ENCODE measurements around the gene SLC22A23.
"Not testable (repeated sequence)": the region's sequence is repeated elsewhere in the genome, so short reads cannot be mapped to it uniquely, and the experiment has no call there.

Gene SLC22A23

DNA sequence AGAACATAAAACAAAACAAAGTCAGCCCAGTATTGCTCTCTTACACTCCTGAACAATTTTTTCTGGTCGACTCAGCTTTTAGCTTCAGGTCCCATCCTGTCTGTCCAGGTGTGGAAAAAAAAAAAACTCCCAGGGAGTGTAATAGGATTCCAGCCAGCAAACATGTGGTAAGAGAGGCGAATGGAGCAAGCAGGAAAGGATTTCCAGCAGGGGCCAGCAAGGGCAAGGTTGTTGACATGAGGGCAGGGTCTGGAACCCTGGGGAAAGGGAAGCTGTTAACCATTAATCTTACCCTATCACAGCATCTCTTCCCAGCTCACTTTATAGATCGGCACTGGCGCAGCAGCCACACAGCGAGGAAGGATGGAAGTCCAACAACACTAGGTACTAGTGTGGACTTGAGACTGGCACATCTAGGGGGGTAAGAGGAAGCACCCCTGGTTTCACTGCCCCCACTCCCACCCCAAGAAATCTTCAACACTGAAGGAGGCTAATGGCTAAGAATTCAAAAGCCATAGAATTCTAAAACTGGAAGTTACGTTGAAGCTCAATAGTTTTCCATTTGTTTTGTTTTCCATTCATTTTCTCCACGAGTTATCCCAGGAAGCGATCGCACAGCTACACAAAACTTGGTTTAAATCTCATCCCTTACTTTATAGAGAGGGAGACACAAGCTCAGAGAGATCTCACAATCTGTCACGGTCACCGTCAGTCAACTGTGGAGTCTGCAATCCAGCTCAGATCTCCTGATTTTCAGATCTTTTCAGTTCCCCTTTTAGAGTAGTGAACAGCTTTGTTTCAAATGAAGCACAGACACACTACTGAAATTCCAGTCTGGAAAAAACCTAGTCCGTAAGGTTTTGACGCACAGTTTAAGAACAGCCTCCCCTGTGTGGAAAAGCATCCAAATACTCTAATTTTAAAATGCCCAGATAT lies 53.3 kb downstream of the SLC22A23 start:
- DNase-seq, result no peak

DNA sequence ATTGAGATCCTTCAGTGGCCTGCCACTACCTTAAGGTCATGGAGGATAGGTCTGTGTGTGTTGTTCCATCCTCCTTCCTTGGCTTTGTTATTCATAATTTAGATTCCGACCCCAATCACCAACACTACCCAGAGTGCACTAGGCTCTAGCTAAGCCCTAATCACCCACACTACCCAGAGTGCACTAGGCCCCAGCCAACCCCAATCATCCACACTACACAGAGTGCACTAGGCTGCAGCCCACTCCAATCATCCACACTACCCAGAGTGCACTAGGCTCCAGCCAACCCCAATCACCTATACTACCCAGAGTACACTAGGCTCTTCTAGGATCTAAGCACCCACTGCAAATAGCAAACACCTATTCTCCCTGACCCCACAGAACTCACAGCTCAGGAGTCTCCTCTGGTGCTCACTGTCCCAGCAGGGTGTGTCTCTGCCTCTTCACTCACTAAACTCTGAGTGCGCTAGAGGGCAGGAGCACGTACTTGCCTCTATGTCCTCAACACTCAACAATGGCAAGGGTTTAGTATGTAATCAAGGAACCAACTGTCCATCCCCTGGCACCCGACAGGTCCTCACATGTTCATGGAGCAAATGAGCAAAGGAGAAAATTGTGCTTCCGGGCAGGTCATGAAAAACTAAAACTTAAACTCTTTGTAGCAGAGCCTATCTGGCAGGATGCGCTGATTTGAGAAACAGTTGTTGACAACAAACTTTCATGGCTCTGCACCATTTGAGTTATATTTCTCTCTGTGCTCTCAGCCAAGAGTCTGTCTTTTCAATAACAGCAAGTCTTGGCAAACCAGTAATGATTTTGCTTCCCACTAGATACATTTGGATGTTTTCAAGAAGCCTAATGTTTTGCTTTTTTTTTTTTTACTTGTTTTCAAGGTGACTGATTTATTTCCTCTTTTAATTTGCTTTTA lies 54.3 kb downstream of the SLC22A23 start:
- no peak for DNase-seq

DNA sequence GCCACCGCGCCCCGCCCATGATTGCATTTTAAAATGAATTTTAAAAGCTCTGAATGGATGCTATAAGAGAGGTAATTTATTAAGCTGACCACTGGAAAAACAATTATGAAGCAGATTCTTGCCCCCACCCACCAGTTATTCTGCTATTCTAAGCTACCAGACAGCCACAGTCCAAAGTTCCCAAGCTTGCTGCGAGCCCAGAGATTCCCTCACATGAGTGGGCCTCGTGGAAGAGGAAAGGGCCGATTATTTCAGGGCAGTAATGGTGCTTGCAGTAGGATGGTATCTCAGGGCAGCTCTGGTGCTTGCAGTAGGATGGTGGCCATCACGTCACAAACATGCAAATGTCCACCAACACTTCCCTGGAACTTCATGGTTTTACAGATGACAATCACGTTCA lies 56.7 kb downstream of the SLC22A23 start:
- no peak for DNase-seq

DNA sequence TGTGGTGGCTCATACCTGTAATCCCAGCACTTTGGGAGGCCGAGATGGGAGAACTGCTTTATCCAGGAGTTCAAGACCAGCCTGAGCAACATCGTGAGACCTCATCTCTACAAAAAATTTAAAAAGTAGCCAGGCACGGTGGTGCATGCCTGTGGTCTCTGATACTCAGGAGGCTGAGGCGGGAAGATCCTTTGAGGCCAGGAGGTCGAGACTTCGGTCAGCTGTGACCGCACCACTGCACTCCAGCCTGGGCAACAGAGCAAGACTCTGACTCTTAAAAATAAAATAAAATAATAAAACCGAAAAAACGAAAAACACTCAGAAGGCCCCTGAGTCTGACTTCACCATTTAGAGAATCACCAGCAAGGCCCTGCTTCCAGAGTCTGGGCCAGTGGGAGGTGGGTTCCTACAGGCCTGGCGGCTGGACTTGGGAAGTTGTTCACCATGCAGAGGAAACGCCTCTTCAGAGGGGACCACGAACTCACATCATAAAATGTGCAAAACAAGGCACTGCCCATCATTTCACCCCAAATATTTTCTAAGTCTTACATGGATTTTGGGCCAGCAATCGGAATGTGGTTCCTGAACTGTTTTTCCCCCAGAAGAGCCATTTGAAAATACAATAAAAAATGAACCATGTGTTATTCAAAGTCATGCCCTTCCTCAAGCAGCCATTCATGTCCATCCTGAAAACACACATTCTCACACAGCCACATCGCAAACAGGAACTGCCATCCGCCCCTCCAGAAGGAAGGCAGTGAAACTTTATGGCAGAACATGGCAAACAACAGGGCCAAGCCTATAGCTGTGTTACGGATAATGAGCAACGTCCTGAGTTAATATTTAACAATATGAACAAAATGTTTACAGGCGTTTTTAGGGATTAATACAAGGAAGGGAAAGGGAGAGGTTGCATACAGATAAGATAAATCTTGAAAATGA lies 57.8 kb downstream of the SLC22A23 start:
- no peak for DNase-seq

DNA sequence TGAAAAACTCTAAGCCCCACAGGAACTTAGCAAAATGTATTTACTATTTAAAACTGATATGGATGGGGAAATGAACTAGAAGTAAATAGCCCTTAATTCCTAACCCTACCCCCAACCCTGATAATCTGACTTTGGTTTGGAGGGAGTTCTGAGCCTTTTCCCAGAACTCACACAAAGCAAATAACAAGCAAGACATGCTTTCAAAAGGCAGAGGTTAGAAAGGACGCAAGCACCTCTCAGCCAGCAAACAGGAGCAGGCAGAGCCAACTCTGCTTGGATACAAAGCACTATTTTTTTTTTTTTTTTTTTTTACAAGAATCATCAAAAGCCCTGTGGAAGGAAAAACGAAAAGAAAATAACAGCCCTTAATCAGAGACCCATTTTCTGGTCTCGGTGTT lies 58.7 kb downstream of the SLC22A23 start:
- DNase-seq, result no peak

DNA sequence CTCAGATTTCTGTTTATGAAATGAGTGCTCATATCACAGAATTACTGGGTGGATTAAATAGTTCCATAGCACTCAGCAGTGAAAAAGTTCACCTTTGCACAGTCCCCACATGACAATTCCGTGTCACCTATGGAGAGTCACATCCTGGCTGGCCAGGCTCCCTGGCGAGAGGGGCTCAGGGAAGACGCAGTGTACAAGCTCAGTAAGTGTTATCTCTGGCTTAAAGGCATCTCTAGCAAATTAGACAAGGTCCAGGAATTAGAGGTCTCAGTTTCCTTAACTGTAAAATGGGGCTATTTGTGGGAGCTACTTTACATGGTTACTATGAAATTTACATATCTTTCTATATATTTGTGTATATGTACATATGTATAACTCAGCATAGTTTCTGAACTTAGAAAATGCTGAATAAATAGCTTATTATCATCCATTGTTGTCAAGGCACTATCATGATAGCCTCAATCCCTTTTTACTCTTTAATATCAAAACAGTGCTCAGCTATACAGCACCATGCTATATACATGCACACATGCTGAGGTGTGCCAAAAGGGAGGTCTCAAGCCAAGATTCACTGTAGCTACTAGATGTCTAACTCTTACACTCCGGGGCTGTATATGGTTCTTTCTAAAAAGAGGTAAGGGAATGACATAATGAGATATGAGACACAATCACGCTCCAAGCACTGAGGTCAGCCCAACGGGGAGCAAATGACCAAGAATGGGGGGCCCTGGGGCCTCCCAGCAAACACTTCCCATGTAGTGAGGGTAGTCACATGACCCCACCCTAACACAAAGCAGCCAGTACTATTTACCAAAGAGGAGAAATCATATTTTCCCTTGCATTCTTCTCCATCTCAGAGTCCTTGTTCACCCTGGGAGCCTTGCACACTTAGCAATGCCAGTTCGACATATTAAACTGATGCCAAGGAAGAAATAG lies 59.4 kb downstream of the SLC22A23 start:
- no peak for DNase-seq

DNA sequence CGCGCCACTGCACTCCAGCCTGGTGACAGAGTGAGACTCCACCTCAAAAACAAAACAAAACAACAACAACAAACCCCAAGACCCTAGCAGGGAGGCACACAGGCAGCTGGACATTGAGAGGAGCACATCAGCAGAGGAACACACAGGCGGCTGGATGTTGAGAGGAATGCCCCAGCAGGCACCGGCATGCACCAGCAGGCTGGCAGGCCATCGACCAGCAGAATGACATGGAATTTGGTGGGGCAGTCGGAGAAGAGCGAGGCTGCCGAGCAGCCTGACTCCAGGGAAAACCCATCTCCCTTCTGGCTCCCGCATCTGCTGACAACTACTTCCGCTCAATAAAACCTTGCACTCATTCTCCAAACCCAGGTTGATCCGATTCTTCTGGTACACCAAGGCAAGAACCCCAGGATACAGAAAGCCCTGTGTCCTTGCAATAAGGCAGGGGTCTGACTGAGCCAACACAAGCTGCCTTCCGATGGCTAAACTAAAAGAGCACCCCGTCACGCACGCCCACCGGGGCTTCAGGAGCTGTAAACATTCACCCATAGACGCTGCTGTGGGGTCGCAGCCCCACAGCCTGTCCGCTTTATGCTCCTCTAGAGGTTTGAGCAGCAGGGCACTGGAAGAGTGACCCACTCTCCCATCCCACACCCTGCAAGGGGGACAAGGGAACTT lies 60.2 kb downstream of the SLC22A23 start:
- no peak for DNase-seq

DNA sequence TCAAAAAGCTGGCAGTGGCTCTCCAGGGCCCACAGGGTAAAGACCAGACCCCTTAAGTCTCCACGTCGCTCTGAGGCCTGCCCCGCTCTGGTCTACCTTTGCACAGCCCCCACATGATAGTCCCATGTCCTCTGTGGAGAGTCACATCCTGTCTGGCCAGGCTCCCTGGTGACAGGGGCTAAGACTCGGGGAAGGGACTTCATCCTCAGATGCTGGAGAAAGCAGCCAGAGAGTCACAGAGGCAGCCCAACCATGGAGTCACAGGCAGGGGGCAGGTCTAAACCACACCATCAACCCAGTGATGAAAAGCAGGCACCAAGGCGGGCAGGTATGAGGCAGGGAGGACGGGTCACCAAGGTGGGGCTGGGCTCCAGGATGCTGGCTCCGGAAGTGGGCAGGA lies 62.2 kb downstream of the SLC22A23 start:
- no peak for DNase-seq

DNA sequence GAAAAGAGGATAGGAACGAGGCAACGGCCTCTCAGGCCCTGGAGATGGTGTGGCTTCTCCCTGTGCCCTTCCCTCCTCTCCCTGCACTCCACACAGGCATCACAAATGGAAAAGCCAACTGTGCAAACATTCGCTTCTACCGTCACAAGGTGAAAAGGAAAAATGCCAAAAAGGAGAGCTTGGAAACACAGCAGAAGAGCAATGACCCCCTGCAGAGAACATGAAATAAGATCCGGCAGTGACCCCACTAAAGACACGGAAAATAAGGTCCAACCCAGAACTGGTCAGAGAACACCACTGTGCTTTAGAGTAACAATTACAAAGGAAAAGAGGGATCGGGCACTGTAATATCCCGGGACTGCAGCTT lies 63.0 kb downstream of the SLC22A23 start:
- DNase-seq, result no peak

DNA sequence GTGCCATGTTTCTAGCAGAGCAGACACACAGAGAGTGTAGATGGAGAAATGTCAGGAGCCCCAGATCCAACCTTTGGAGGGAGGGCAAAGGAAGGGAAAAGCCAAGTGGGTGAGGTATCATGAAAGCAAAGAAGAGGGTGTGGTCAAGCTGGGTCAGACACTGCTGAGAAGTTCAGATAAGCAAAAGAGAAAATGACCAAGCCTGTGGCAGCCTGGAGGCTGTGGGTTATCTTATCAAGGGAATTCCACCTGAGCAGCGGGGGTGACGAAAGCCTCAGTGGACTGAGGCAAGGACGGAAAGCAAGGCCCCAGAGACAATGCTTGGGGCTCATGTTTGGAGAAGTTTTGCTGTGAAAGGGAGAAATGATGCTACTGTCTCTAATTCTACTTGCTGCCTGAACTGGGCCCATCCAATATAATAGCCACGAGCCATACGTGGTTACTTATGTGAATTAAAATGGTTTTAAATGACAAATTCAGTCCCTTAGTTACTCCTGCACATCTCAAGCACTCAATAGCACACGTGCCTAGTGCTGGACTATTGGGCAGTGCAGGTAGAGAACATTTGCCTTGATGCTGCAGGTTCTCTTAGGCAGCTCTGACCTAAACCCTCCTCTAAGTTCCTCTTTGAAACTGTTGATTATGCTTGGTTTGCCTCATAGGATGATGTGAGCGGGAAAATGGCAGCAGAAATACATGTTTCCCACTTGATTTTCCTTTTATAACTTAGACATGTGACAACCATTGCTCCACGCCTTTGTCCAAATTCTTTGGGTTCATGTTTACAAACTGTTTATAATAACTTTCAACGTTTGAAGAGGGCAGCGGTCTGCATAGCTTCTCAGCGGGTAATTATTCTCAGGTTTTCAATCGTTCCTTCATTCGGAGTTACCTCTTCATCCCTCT lies 63.7 kb downstream of the SLC22A23 start:
- no peak for DNase-seq

DNA sequence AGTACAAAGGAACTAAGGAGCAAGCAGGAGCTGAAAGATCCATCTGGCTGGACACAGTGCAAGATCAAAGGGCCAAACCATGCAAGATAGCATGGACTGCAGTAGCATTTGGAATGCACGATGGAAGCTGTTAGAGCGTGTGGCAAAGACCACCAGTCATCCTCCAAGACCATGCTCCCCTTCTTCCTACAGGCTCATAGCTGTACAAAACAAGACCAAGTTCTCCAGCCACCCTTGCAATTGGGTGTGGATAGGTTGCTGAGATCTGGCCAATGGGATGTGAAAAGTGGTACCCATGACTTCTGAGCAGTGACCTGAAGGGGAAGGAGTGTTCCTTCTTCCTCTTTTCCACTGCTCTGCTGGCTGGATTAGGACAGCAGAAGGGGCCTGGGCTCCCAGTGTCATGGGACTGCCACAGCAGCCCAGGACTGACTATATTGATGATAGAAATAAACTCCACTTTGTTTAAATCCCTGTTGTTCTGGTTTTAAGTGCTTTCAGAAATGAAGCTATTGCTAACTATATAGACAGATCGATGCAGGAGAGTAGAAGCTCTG lies 64.9 kb downstream of the SLC22A23 start:
- no peak for DNase-seq

DNA sequence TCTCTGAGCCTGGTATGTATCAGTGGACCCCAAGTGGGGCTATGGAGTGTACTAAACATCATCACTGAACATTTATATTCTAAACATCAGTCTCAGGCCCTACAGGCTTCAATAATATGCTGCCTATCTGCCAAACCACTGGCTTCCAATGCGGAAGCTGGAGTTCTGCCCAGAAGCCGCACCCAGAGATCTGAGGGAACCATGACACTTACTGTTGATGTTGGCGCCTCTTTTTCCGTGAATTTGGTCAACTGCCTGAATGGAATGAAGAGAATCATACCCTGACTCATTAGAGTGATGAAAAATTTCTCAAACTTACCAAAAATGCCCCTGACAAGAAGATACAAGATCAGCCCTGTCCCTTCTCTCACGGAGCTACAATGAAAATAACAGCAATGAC lies 66.2 kb downstream of the SLC22A23 start:
- DNase-seq, result no peak

DNA sequence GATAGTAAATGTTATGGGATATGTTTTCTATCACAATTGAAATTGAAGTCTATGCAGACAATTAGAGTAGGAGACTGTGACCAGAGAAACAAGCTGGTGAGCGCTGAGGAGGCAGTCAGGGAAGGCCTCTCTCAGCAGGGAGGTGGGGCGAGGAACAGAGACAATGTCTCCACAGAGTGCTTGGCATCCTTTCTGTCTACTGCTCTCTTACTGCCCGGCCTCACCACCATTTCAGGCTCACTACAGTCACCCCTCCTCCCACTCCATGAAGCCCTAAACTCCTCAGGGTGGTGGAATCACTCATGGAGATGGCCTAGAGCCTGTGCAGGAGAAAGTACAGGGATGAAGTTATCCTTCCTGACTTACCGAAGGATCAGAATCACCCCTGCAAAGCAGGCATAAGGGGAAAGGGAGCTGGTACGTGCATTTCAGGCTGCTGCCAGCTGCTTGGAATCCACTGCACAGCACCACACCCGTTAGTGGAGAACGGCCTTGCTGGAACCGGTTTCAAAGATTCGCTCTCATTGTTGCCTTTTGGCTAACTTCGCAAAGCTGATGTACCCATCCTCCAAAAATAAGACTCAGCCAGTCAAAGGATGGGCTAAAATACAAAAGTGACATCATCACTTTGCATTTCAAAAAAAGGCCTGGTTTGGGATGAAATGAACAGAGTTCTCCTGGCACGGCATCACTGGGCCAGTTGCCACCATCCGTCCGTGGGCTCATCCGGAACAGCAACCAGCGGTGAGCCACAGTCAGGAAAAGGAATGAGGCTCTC lies 67.3 kb downstream of the SLC22A23 start:
- DNase-seq, result no peak

DNA sequence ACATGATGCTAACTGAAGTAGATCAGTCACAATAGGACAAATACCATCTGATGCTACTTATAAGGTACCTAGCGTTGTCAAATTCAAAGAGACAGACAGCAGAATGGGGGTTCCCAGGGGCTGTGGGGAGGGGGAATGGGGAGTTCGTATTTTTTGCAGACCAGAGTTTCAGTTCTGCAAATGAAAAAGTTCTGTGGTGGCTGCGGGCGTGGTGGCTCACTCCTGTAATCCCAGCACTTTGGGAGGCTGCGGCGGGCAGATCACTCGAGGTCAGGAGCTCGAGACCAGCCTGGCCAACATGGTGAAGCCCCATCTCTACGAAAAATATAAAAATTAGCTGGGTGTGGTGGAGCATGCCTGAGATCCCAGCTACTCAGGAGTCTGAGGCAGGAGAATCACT lies 68.1 kb downstream of the SLC22A23 start:
- DNase-seq, result no peak

DNA sequence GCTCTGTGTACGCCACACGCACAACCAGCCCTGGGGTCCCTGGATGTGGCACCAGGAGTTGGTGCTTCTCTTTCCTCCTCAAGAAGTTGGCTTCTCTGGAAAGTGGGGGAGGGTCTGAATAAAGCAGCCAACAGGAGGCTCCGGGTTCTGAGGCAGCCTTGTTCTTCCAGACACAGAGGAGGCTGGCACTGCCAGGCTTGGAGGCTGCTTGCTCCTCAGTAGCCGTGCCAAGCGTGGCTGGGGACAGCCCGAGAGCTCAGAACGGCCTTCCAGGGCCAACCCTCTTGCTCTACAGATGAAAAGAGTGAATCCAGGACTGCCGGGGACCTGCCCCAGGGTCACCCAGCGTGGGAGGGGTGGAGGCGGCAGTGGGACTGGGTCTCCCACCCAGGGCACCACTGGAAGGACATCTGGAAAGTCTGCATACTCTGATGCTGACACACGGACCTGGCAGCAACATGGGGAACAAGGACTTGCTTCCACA lies 70.4 kb downstream of the SLC22A23 start:
- DNase-seq, result no peak

DNA sequence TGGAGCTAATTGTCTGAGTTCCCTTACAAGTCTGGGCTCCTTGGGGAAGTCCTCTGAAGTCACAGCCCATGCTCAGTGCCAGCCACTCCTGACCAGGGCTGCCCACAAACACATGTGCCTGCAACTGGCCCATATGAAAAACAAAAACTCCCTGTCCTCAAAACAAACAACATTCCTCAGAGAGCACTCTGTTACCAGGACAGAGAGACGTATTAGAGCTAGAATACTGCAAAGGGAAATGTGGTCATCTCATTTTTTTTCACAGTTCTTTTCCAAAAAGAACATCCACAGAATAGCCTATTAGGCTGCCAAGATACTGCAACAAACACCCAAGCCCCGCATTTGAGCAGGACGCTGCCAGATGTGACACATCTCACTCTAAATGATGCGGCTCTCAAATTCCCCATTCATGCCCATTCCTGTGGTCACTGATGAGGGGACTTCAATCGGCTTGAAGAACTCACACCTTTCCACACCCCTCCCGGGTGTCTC lies 71.1 kb downstream of the SLC22A23 start:
- DNase-seq, result no peak

DNA sequence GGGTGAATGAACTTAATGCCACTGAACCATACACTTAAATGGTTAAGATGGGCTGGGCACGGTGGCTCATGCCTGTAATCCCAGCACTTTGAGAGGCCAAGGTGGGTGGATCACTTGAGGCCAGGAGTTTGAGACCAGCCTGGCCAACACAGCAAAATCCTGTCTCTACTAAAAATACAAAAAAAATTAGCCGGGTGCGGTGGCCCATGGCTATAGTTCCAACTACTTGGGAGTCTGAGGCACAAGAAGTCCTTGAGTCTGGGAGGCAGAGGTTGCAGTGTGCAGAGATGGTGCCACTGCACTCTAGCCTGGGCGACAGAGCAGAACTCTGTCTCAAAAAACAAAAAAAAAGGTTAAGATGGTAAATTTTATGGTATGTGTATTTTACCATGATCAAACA lies 71.7 kb downstream of the SLC22A23 start:
- not testable (repeated sequence) for DNase-seq

Data from cortex of kidney (tissue), 1 donor.